GM12878 (cell line): Measurements from ENCODE around the gene SPTLC3. TPM values are rescaled to one million over a fixed set of nuclear protein-coding genes. Genes with fewer than 3 reads are reported as not detected.

Experiments used
- ATAC-seq: fragments of 200-7000 bp; cut with Tn5 transposase; 3 replicates; pipeline ENCODE4 v1.9.1; 2020; ENCODE audit warnings: mild to moderate bottlenecking, moderate library complexity
- BruUV-seq: library from RNA; stranded (reverse); fragments of 400-500 nt; replicated peaks from 2 replicates; lab custom pipeline; 2021; lab: Mats Ljungman, UMichigan
- CTCF ChIA-PET: fragments of 300-600 bp; sonication (Branson Sonifier 250); formaldehyde crosslinking; extraction: SDS; loops from one replicate; lab custom pipeline; 2021; ENCODE audit warnings: inconsistent platforms; lab: Yijun Ruan, JAX
- POLR2A ChIA-PET: fragments of 350-600 bp; formaldehyde crosslinking; extraction: SDS; loops from one replicate; lab custom pipeline; 2021; ENCODE audit warnings: inconsistent platforms; lab: Charles Lee
- RAD21 ChIA-PET: fragments of 300-600 bp; sonication (Branson Sonifier 250); formaldehyde crosslinking; loops from one replicate; lab custom pipeline; 2023; ENCODE audit warnings: antibody characterized with exemption; ENCODE audit not compliant: unreplicated experiment; lab: Charles Lee
- SMC1A ChIA-PET: fragments of 300-600 bp; sonication (Branson Sonifier 250); formaldehyde crosslinking; loops from one replicate; lab custom pipeline; 2023; ENCODE audit not compliant: unreplicated experiment, uncharacterized antibody; lab: Charles Lee
- DNase-seq: peaks from one replicate; pipeline ENCODE4 v3.0.0-alpha.2; 2011; ENCODE audit warnings: low read depth, low spot score
- FAIRE-seq: peaks from 3 replicates; lab custom pipeline; 2011; peaks lifted over from hg19 to GRCh38; lab: Jason Lieb, UNC
- H2AFZ ChIP-seq: 2 replicates; pipeline ENCODE4 v1.6.0; 2011; ENCODE audit warnings: low read depth, low read length, control low read depth; ENCODE audit not compliant: control insufficient read depth
- H3K27ac ChIP-seq: 2 replicates; pipeline ENCODE4 v1.5.1; 2011; ENCODE audit warnings: control low read depth; ENCODE audit not compliant: control insufficient read depth, insufficient read depth
- H3K27me3 ChIP-seq, 2 experiments: replicated peaks in 1 of 2; 2 replicates each; pipeline versions ENCODE4 v1.6.0 to v1.6.1; 2011; ENCODE audit warnings: low read length in 1 of 2; ENCODE audit not compliant: control insufficient read depth in 2 of 2, insufficient read depth in 2 of 2
- H3K36me3 ChIP-seq, 2 experiments: 2 replicates each; pipeline ENCODE4 v1.5.1; 2011; ENCODE audit warnings: low read length in 1 of 2; ENCODE audit not compliant: control insufficient read depth in 2 of 2, insufficient read depth in 2 of 2
- H3K4me1 ChIP-seq: 2 replicates; pipeline ENCODE4 v1.6.1; 2011; ENCODE audit warnings: mild to moderate bottlenecking, low read length, moderate library complexity, mixed read lengths; ENCODE audit not compliant: control insufficient read depth, insufficient read depth
- H3K4me2 ChIP-seq: 2 replicates; pipeline ENCODE4 v1.6.0; 2011; ENCODE audit warnings: control low read depth; ENCODE audit not compliant: control insufficient read depth, insufficient read depth
- H3K4me3 ChIP-seq: fragments of 200-600 bp; sonication (generic); 2 replicates; pipeline ENCODE4 v1.5.1; 2016
- H3K79me2 ChIP-seq: 2 replicates; pipeline ENCODE4 v1.6.0; 2011; ENCODE audit warnings: low read length; ENCODE audit not compliant: control insufficient read depth, insufficient read depth
- H3K9ac ChIP-seq: 2 replicates; pipeline ENCODE4 v1.8.0; 2011; ENCODE audit warnings: low read length, control low read depth, mixed read lengths; ENCODE audit not compliant: control insufficient read depth, insufficient read depth
- H3K9me3 ChIP-seq: replicated peaks from 3 replicates; pipeline ENCODE4 v1.5.1; 2011; ENCODE audit warnings: mild to moderate bottlenecking, low read length; ENCODE audit not compliant: control insufficient read depth, insufficient read depth
- H4K20me1 ChIP-seq: 2 replicates; pipeline ENCODE4 v1.6.0; 2011; ENCODE audit not compliant: control insufficient read depth, insufficient read depth
- BCL11A ChIP-seq: IDR thresholded peaks from 2 replicates; pipeline ENCODE4 v1.6.1; 2011; ENCODE audit warnings: low read depth, low read length
- CHD4 ChIP-seq: fragments of 200-600 bp; sonication (generic); IDR thresholded peaks from 2 replicates; pipeline ENCODE4 v1.6.1; 2016; ENCODE audit warnings: mild to moderate bottlenecking
- FOS ChIP-seq: IDR thresholded peaks from 3 replicates; pipeline ENCODE4 v1.6.1; 2011; ENCODE audit warnings: borderline replicate concordance; ENCODE audit not compliant: insufficient read length; ENCODE audit errors: extremely low read depth
- FOXK2 ChIP-seq: fragments of 450-650 bp; IDR thresholded peaks from 2 replicates; pipeline ENCODE4 v1.6.1; 2017; ENCODE audit warnings: mild to moderate bottlenecking, moderate library complexity
- GABPA ChIP-seq: IDR thresholded peaks from 2 replicates; pipeline ENCODE4 v1.6.1; 2014; ENCODE audit warnings: antibody characterized with exemption, low read depth, mild to moderate bottlenecking, inconsistent platforms
- GATAD2B ChIP-seq: fragments of 450-650 bp; conservative IDR thresholded peaks from 2 replicates; pipeline ENCODE4 v1.6.1; 2017; ENCODE audit warnings: low read depth, mild to moderate bottlenecking, moderate library complexity
- MEF2B ChIP-seq: fragments of 450-650 bp; IDR thresholded peaks from 2 replicates; pipeline ENCODE4 v1.6.1; 2018; ENCODE audit warnings: mild to moderate bottlenecking, moderate library complexity; ENCODE audit not compliant: partially characterized antibody, poor library complexity, severe bottlenecking
- MTA3 ChIP-seq: IDR thresholded peaks from 2 replicates; pipeline ENCODE4 v1.6.1; 2012; ENCODE audit warnings: low read length, inconsistent platforms, borderline replicate concordance
- PAX8 ChIP-seq: fragments of 450-650 bp; IDR thresholded peaks from 2 replicates; pipeline ENCODE4 v1.6.1; 2017; ENCODE audit warnings: mild to moderate bottlenecking, moderate library complexity
- SIX5 ChIP-seq: IDR thresholded peaks from 2 replicates; pipeline ENCODE4 v1.6.1; 2011; ENCODE audit warnings: mild to moderate bottlenecking, low read depth, low read length, moderate library complexity; ENCODE audit not compliant: severe bottlenecking
- SREBF1 ChIP-seq: IDR thresholded peaks from 2 replicates; pipeline ENCODE4 v1.6.1; 2012; ENCODE audit warnings: mild to moderate bottlenecking, low read length
- ZBED1 ChIP-seq: IDR thresholded peaks from 2 replicates; pipeline ENCODE4 v1.6.1; 2016; ENCODE audit warnings: borderline replicate concordance
- WGBS: methylation state at CpG from one replicate; pipeline ENCODE4 v1.1.6; 2016; ENCODE audit warnings: low lambda C conversion rate; ENCODE audit not compliant: insufficient replicate concordance, insufficient coverage; ENCODE audit errors: missing lambda C conversion rate; 5-methylcytosine and 5-hydroxymethylcytosine counted together
- in situ Hi-C: fragments of 300-500 bp; cut with MboI; formaldehyde crosslinking; loops from 9 replicates; pipeline ENCODE4 v1.14.3; 2018; ENCODE audit warnings: mixed read lengths
- intact Hi-C: fragments of 100-400 bp; cut with micrococcal nuclease; formaldehyde crosslinking; loops from one replicate; pipeline ENCODE4 v1.14.2; 2022; ENCODE audit not compliant: unreplicated experiment
- polyA plus RNA-seq, 11 experiments: library from polyadenylated mRNA; depleted of rRNA in 4 of 11; unstranded in 6 of 11; stranded (reverse) in 5 of 11; fragments of >200 nt; fragmentation: Nextera tagmentation in 4 of 11; fragmentation: Illumina TruSeq in 1 of 11; extraction: Ambion mirVana in 4 of 11; extraction: Trizol in 1 of 11; gene quantifications; 1 replicate in 1 of 11; 2 replicates in 10 of 11; pipeline versions ENCODE4 v1.2.1 to v1.2.3, GENCODE V29; 2011 to 2016; ENCODE audit warnings: inconsistent platforms in 2 of 11, missing spikeins in 2 of 11, low read depth in 1 of 11
- total RNA-seq, 4 experiments: library from RNA; depleted of rRNA in 3 of 4; stranded (reverse); fragments of >200 nt in 3 of 4; fragmentation: Illumina TruSeq in 1 of 4; extraction: Trizol in 1 of 4; gene quantifications; 2 replicates each; pipeline versions ENCODE4 v1.2.1 to v1.2.3, GENCODE V29; 2013 to 2021
- TF ChIP-seq, protein P1 (sequence below): IDR thresholded peaks from 2 replicates; pipeline ENCODE4 v1.6.1; 2011; ENCODE audit warnings: low read depth, low read length, improper control_type of control experiment, borderline replicate concordance
- TF ChIP-seq, protein P2 (sequence below): IDR thresholded peaks from 2 replicates; pipeline ENCODE4 v1.6.1; 2012; ENCODE audit warnings: low read depth, low read length, improper control_type of control experiment

SPTLC3 gene
- total and polyA plus RNA-seq, 10 of the 15 experiments (the other 5 are each of a cell fraction or from before 2014, with no cell fraction given), result 0.04 to 0.29 (median 0.06) TPM; not detected in 7

DNA sequence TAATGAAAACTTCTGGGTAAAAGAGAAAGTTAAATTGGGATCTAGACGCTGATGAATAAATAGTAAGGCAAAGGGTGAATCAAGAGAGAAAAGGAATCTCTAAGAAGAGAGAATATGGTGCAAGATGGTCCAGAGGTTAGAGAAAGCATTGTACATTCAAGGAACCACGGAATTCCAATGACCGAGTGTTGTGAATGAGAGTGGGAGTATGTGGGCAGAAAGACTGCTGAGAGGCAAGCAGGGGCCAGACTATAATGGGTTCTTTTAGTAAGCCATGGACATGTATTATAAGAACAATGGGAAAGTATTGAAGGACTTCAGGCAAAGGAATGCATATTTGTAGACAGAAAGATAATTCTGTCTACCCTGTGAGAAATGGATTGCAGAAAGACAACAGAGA is 45.2 kb downstream of the SPTLC3 start:
- H3K9me3 ChIP-seq, result no peaks in the 10 kb centered on the region
- no TSS peak for BruUV-seq
- ChIA-PET RAD21 (no interaction called here), SMC1A (no interaction called here), CTCF (no interaction called here), POLR2A (no interaction called here)
- H3K27me3 ChIP-seq, result no peaks in the 10 kb centered on the region; a peak in 1 of 4 replicates
- 28% methylated on average over 3 of the region's 3 CpGs for WGBS
- H3K4me2 ChIP-seq, result no peak overlapping the region
- H3K27ac ChIP-seq, result no peak overlapping the region
- H3K4me1 ChIP-seq, result no peaks in the 10 kb centered on the region
- H3K36me3 ChIP-seq, result no peaks in the 10 kb centered on the region
- ATAC-seq (no peak), DNase-seq (no peak), FAIRE-seq (no peak)
- no peaks in the 10 kb centered on the region for H4K20me1 ChIP-seq
- H3K9ac ChIP-seq, result no peak overlapping the region
- H3K4me3 ChIP-seq, result no peak overlapping the region
- H2AFZ ChIP-seq, result no peak overlapping the region
- TF ChIP-seq GATAD2B (no peak), GABPA (no peak), SREBF1 (no peak), ZBED1 (no peak), PAX8 (no peak), SIX5 (no peak), BCL11A (no peak), MEF2B (no peak), FOXK2 (no peak)
- intact Hi-C loops (no loop called here), in situ Hi-C loops (no loop called here)
- H3K79me2 ChIP-seq, result no peaks in the 10 kb centered on the region

DNA sequence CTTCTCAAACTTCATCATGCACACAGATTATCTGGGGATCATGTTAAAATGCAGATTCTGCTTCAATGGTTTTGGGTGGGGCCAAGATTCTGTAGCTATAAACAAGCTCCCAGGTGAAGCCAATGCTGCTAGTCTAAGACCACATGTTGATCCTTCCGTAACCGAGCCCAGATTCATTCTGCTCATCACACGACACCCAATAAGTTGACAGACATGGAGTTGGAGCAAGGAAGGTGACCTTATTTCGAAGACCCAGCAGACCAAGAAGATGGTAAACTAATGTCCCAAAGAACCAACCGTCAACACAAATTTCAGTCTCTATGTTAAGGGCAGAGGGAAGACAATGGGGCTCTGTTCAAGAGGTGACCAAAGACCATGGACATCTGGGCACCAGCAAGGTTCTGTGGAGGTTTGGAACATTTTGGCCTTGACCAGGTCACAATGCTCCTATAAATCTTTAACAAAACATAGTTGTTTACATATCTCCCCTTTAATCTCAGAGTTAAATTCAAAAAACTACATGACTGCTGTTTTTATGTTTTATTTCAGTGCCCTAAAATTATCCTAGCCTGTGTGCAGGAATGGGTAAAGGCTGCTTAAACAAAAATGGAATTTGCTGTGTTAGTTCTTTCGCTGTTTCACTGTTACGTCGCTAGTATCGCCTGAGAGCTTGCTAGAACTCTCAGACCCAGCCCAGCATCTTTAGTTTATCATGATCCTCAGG is 50.1 kb downstream of the SPTLC3 start:
- RAD21 ChIA-PET, result no interaction called here
- intact Hi-C loops, result no loop called here

More for the DNA sequence above, 50.1 kb downstream of the SPTLC3 start:
- TF ChIP-seq CHD4 (no peak), MTA3 (no peak), FOS (no peak)
- TF ChIP-seq, protein P1, sequence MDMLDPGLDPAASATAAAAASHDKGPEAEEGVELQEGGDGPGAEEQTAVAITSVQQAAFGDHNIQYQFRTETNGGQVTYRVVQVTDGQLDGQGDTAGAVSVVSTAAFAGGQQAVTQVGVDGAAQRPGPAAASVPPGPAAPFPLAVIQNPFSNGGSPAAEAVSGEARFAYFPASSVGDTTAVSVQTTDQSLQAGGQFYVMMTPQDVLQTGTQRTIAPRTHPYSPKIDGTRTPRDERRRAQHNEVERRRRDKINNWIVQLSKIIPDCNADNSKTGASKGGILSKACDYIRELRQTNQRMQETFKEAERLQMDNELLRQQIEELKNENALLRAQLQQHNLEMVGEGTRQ, result no peak
- TF ChIP-seq, protein P2, sequence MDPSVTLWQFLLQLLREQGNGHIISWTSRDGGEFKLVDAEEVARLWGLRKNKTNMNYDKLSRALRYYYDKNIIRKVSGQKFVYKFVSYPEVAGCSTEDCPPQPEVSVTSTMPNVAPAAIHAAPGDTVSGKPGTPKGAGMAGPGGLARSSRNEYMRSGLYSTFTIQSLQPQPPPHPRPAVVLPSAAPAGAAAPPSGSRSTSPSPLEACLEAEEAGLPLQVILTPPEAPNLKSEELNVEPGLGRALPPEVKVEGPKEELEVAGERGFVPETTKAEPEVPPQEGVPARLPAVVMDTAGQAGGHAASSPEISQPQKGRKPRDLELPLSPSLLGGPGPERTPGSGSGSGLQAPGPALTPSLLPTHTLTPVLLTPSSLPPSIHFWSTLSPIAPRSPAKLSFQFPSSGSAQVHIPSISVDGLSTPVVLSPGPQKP, result no peak
- H3K9me3 ChIP-seq, result no peaks in the 10 kb centered on the region
- in situ Hi-C loops, result no loop called here
- FAIRE-seq (no peak), DNase-seq (no peak), ATAC-seq (no peak)
- H3K4me1 ChIP-seq, result no peaks in the 10 kb centered on the region
- POLR2A ChIA-PET, result no interaction called here
- 43% methylated on average over 9 of the region's 9 CpGs for WGBS
- H3K9ac ChIP-seq, result no peak overlapping the region
- BruUV-seq, result no TSS peak
- CTCF ChIA-PET, result no interaction called here
- H4K20me1 ChIP-seq, result no peaks in the 10 kb centered on the region
- SMC1A ChIA-PET, result no interaction called here
- no peaks in the 10 kb centered on the region for H3K79me2 ChIP-seq
- no peak overlapping the region for H3K27ac ChIP-seq
- H3K4me2 ChIP-seq, result no peak overlapping the region
- no peaks in the 10 kb centered on the region; a peak in 1 of 4 replicates for H3K27me3 ChIP-seq
- H3K4me3 ChIP-seq, result no peak overlapping the region
- H2AFZ ChIP-seq, result no peak overlapping the region
- H3K36me3 ChIP-seq, result no peaks in the 10 kb centered on the region
